ENCODE measurements around the gene BLOC1S1. TPM values are rescaled to one million over a fixed set of nuclear protein-coding genes. Genes with fewer than 3 reads are reported as not detected.

The BLOC1S1 gene
- total RNA-seq, 4 donors from 2014 or later = 159 to 253 (median 196) TPM

GRCh38 chr12:55703901-55704761 is 11.7 kb upstream of the BLOC1S1 start:
- intact Hi-C loops (cut with DNase I) = no loop called here
- peak overlapping the region; percentile 89 to 100 (median 96) for H3K27ac ChIP-seq (replicated peaks in 1 of 4)
- no peak for DNase-seq (ENCODE audit: extremely low spot score)
- 51% methylated on average over 6 of the region's 6 CpGs for WGBS
- no peaks in the 10 kb centered on the region for H3K9me3 ChIP-seq
- peaks cover 0 to 25% (median 13%) of the 10 kb centered on the region in 4 donors for H3K36me3 ChIP-seq
- TF ChIP-seq POLR2AphosphoS5 (IDR thresholded peaks at IDR 0.05) = peak; percentile 16 to 63
- TF ChIP-seq, protein P1, sequence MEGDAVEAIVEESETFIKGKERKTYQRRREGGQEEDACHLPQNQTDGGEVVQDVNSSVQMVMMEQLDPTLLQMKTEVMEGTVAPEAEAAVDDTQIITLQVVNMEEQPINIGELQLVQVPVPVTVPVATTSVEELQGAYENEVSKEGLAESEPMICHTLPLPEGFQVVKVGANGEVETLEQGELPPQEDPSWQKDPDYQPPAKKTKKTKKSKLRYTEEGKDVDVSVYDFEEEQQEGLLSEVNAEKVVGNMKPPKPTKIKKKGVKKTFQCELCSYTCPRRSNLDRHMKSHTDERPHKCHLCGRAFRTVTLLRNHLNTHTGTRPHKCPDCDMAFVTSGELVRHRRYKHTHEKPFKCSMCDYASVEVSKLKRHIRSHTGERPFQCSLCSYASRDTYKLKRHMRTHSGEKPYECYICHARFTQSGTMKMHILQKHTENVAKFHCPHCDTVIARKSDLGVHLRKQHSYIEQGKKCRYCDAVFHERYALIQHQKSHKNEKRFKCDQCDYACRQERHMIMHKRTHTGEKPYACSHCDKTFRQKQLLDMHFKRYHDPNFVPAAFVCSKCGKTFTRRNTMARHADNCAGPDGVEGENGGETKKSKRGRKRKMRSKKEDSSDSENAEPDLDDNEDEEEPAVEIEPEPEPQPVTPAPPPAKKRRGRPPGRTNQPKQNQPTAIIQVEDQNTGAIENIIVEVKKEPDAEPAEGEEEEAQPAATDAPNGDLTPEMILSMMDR (IDR thresholded peaks at IDR 0.05) = no peak
- TF ChIP-seq EP300 (IDR thresholded peaks at IDR 0.05) = no peak
- no peak for TF ChIP-seq POLR2A (IDR thresholded peaks at IDR 0.05; ENCODE audit: low read depth)
- H3K4me3 ChIP-seq = peak overlapping the region; percentile 71 to 86 (median 74)
- H3K4me1 ChIP-seq = peaks cover 44 to 91% (median 81%) of the 10 kb centered on the region in 4 donors
- H3K27me3 ChIP-seq = no peaks in the 10 kb centered on the region

DNA sequence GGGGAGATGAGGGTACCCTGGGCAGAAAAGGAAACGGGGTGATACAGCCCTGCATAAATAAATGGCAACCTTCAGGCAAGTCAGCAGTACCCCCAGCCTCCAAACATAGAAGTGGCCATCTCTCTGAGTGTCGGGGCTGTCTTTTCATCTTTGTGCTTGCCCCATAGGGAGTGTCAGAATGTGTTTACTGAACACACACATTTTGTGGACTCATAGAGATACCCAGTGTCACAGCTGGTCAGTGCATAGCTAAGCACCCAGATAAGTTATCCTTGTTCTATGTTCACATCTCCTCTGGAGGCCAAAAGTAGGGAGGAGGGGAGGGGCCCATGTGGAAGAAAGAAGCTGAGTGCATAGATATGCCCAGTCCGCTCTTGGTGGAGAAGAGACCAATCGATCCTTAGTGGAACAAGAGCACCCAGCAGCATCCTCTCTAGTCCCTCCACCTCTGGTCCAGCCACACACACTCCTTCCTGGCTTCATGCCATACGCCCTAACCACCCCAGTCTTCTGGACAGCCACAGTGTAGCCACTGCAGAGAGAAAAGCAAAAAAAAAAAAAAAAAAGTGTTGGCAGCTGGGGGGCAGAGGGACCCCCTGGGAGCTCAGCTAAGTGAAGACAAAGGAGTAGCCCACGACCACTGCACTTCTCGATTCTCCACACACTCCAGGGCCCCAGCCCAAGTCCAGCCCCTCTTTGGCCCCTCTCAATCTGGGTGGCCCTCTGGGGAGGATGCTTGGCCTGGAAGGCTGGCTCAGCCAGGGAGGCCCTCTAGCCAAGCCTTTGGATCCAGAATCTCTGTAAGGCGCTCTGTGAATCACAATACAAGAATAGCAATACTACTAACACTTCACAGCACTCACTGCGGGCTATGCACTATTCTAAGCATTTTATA is 10.8 kb upstream of the BLOC1S1 start:
- 48% methylated on average over 9 of the region's 9 CpGs for WGBS
- TF ChIP-seq, protein P1 (IDR thresholded peaks at IDR 0.05) = no peak
- TF ChIP-seq POLR2AphosphoS5 (IDR thresholded peaks at IDR 0.05) (no peak), POLR2A (IDR thresholded peaks at IDR 0.05; ENCODE audit: low read depth) (no peak), EP300 (IDR thresholded peaks at IDR 0.05) (no peak)
- intact Hi-C loops (cut with DNase I) = no loop called here
- Histone ChIP-seq H3K4me3 (peak overlapping the region; percentile 71 to 86 (median 74)), H3K27ac (replicated peaks in 1 of 4) (peak overlapping the region; percentile 89 to 100 (median 96)), H3K9me3 (no peaks in the 10 kb centered on the region), H3K27me3 (no peaks in the 10 kb centered on the region), H3K4me1 (peaks cover 46 to 91% (median 82%) of the 10 kb centered on the region in 4 donors), H3K36me3 (peaks cover 0 to 17% (median 9%) of the 10 kb centered on the region in 4 donors)
- DNase-seq (ENCODE audit: extremely low spot score) = no peak

GRCh38 chr12:55705782-55706402 is 10.0 kb upstream of the BLOC1S1 start:
- H3K4me3 ChIP-seq = peak overlapping the region; percentile 71 to 86 (median 74)
- H3K4me1 ChIP-seq = peaks cover 38 to 91% (median 82%) of the 10 kb centered on the region in 4 donors
- intact Hi-C loops (cut with DNase I) = no loop called here

More at GRCh38 chr12:55705782-55706402, 10.0 kb upstream of the BLOC1S1 start:
- Histone ChIP-seq H3K36me3 (peaks cover 0 to 9% (median 5%) of the 10 kb centered on the region in 4 donors), H3K27ac (replicated peaks in 1 of 4) (peak overlapping the region; percentile 89 to 100 (median 96)), H3K27me3 (no peaks in the 10 kb centered on the region), H3K9me3 (no peaks in the 10 kb centered on the region)
- no peak for TF ChIP-seq POLR2A (IDR thresholded peaks at IDR 0.05; ENCODE audit: low read depth)
- TF ChIP-seq POLR2AphosphoS5 (IDR thresholded peaks at IDR 0.05) = peak; percentile 39 to 68
- TF ChIP-seq, protein P1 (IDR thresholded peaks at IDR 0.05) = peak; percentile 61 to 77 (median 66)
- TF ChIP-seq EP300 (IDR thresholded peaks at IDR 0.05) = no peak
- no peak for DNase-seq (ENCODE audit: extremely low spot score)
- 26% methylated on average over 5 of the region's 5 CpGs for WGBS

Measured in esophagus muscularis mucosa (tissue), 4 donors.